Measurements from ENCODE around the gene UQCC5.

DNA sequence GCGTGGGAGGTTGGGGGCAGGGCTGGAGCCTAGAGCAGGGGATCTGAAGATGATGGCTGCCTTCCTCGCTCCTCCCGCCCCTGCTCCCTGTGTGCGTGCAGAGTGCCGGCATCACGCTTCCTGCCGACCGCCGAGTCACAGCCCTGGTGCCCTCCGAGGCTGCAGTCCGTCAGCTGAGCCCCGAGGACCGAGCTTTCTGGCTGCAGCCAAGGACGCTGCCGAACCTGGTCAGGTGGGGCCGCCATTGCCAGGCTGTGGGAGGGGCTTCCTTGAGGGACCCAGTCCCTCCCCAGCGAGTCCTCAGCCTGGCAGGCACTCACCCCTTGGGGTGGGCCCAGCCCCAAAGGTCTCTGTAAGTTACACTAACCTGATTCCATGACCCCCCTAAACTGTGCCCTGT, 23.7 kb upstream of the UQCC5 start:
- TF ChIP-seq, protein P1, sequence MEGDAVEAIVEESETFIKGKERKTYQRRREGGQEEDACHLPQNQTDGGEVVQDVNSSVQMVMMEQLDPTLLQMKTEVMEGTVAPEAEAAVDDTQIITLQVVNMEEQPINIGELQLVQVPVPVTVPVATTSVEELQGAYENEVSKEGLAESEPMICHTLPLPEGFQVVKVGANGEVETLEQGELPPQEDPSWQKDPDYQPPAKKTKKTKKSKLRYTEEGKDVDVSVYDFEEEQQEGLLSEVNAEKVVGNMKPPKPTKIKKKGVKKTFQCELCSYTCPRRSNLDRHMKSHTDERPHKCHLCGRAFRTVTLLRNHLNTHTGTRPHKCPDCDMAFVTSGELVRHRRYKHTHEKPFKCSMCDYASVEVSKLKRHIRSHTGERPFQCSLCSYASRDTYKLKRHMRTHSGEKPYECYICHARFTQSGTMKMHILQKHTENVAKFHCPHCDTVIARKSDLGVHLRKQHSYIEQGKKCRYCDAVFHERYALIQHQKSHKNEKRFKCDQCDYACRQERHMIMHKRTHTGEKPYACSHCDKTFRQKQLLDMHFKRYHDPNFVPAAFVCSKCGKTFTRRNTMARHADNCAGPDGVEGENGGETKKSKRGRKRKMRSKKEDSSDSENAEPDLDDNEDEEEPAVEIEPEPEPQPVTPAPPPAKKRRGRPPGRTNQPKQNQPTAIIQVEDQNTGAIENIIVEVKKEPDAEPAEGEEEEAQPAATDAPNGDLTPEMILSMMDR (optimal IDR thresholded peaks at IDR 0.05 in 1 of 3, IDR thresholded peaks at IDR 0.05 in 1 of 3, conservative IDR thresholded peaks at IDR 0.05 in 1 of 3; ENCODE audit: extremely low read depth in 1 of 3, insufficient read depth in 2 of 3, low read length in 3 of 3), result no peak
- TF ChIP-seq EZH2 (IDR thresholded peaks at IDR 0.05; ENCODE audit: low read length), result no peak
